ENCODE data around the gene KLHL25.

DNA sequence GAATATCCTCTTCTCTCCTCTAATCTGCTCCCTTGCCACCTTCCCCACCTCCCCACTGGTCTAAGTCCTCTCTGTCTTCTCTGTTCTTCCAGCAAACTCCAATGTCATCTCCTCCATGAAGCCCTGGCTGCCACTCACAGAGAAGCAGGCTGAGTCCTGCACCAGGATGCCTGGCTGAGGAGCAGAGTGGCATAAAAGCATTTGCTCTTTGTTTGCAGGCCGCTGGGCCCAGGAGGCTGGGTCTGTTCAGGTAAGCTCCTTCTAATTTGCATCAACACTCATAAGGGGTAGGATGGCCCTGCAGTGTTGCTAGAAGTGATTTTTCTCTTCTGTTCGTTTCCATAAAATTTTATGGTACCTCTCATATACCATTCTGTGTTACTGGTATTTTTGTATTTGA lies 43.2 kb upstream of the KLHL25 start:
- TF ChIP-seq POLR2AphosphoS5 (IDR thresholded peaks at IDR 0.05): no peak
- TF ChIP-seq, protein P1, sequence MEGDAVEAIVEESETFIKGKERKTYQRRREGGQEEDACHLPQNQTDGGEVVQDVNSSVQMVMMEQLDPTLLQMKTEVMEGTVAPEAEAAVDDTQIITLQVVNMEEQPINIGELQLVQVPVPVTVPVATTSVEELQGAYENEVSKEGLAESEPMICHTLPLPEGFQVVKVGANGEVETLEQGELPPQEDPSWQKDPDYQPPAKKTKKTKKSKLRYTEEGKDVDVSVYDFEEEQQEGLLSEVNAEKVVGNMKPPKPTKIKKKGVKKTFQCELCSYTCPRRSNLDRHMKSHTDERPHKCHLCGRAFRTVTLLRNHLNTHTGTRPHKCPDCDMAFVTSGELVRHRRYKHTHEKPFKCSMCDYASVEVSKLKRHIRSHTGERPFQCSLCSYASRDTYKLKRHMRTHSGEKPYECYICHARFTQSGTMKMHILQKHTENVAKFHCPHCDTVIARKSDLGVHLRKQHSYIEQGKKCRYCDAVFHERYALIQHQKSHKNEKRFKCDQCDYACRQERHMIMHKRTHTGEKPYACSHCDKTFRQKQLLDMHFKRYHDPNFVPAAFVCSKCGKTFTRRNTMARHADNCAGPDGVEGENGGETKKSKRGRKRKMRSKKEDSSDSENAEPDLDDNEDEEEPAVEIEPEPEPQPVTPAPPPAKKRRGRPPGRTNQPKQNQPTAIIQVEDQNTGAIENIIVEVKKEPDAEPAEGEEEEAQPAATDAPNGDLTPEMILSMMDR (IDR thresholded peaks at IDR 0.05): no peak

Data from sigmoid colon (tissue), 4 donors.